ENCODE data around the gene AQP12A. TPM values are rescaled to one million over a fixed set of nuclear protein-coding genes. Genes with fewer than 3 reads are reported as not detected.

AQP12A gene
- polyA plus RNA-seq, 2 of the 4 experiments (the other 2 are of a cell fraction), result not detected

DNA sequence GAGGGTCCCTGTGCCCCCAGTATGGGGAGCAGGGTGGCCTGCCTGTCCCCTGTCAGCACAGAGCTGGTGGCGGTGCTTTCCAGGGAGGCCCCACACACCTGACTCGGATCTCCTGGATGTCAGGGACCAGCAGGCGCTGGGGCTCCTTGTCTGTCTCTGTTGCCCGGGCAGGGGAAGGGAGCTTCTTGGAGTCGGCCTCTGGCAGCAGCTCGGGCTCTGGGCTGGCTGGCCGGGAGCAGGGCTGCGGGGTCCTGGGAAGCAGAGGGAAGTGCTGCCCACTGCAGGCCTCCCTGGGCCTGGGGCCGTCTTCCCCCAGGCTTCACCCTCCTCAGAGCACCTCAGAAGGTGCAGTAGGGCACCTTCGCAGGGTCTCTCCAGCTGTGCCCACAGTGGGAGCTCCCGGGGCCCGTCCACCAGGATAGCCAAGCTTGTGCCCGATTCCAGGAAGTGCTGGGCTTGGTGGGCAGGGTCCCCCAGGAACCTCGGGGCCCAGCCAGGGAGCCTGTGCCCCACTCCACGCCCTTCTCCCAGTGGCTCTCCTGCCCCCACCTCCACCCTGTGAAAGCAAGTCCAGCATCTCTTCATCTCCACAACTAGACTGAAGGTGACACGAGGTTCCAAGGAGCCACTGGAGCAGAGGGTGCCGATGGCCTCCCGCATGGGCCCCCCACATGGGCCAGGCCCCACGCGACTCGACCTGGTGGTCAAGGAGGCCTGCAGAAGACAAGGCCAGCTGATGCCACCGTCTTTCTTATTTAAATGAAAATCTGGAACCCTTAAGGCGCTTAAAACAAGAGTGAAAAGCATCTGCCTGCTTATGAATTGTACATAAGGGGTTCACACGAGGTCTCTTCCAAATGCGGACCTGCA is 28.2 kb downstream of the AQP12A start:
- WGBS (ENCODE audit: missing lambda C conversion rate), result 48% methylated on average over 16 of the region's 25 CpGs
- no peak overlapping the region for H3K4me2 ChIP-seq
- ChIA-PET POLR2A (no interaction called here), CTCF (interaction anchor here (1.0 to 1.3 kb wide), 4 partner anchors 8 to 121 kb away, joined by 3 to 4 read pairs (median 4); no protein-coding TSS in a partner anchor)
- no peaks in the 10 kb centered on the region for H3K4me1 ChIP-seq
- FAIRE-seq (no peak), DNase-seq (ENCODE audit: low read depth in 1 of 2, low spot score in 1 of 2) (no peak), ATAC-seq (no peak)
- H3K27ac ChIP-seq, result no peak overlapping the region
- H3K9me3 ChIP-seq, result no peaks in the 10 kb centered on the region
- TF ChIP-seq FOXS1 (CRISPR knock-in tag; IDR thresholded peaks at IDR 0.05), result no peak
- no peak for TF ChIP-seq NFE2L2 (conservative IDR thresholded peaks at IDR 0.05; ENCODE audit: low read length)
- no peak for TF ChIP-seq ZC3H11A (IDR thresholded peaks at IDR 0.05)
- TF ChIP-seq HDAC2 (IDR thresholded peaks at IDR 0.05), result no peak
- no peak for TF ChIP-seq SREBF2 (IDR thresholded peaks at IDR 0.05)
- no peak for TF ChIP-seq POLR2AphosphoS2 (conservative IDR thresholded peaks at IDR 0.05; ENCODE audit: low read length)
- no peak for TF ChIP-seq ZNF302 (CRISPR knock-in tag; IDR thresholded peaks at IDR 0.05)
- TF ChIP-seq, protein P1, sequence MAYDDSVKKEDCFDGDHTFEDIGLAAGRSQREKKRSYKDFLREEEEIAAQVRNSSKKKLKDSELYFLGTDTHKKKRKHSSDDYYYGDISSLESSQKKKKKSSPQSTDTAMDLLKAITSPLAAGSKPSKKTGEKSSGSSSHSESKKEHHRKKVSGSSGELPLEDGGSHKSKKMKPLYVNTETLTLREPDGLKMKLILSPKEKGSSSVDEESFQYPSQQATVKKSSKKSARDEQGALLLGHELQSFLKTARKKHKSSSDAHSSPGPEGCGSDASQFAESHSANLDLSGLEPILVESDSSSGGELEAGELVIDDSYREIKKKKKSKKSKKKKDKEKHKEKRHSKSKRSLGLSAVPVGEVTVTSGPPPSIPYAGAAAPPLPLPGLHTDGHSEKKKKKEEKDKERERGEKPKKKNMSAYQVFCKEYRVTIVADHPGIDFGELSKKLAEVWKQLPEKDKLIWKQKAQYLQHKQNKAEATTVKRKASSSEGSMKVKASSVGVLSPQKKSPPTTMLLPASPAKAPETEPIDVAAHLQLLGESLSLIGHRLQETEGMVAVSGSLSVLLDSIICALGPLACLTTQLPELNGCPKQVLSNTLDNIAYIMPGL (CRISPR knock-in tag; IDR thresholded peaks at IDR 0.05; ENCODE audit: borderline replicate concordance), result no peak
- no peak overlapping the region for H3K4me3 ChIP-seq

DNA sequence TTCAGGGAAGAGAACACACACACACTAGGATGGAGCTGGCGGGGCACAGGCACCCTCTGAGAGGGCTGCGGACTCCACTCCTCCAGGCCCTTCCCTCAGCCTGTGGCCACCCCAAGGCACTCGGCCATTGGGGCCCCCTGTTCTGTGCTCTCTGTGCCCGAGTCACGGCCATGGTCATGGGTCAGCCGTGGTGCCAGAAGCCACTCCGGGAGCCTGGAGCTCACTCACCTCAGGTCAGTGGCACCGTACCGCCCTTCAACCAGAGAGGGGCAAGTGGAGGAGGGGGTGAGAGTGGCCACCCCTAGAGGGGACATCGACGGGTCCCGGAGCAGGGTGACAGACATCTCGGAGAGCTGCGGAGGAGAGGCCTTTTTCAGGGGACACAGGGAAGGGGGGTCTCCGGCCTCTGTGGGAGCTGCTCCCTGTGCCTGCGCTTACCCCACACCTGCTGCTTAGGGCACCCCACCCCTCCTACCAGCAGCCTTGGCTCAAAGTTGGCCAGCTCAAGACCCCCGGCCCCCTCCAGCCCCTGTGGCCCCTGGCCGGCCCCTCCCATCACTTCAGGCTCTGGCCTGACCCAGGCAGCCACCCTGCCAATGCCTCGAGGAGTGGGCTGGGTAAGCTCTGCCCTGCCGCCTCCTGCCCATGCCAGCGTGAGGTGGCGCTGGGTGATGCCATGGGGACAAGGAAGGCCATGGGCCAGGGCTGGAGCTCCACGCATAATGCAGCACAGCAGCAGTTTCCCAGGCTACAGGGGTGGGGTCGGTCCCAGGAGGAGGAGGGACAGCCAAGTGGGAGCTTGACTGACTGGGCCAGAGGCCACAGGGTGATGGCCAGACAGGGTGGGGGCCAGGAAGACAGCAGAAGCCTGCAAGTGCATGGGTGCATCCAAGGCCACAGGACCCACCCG is 29.3 kb downstream of the AQP12A start:
- no peak for DNase-seq (ENCODE audit: low read depth in 1 of 2, low spot score in 1 of 2)
- FAIRE-seq, result no peak
- POLR2A ChIA-PET, result no interaction called here
- Histone ChIP-seq H3K4me3 (no peak overlapping the region), H3K4me1 (no peaks in the 10 kb centered on the region), H3K4me2 (no peak overlapping the region), H3K9me3 (no peaks in the 10 kb centered on the region), H3K27ac (no peak overlapping the region)
- TF ChIP-seq MAFK (IDR thresholded peaks at IDR 0.05; ENCODE audit: partially characterized antibody), result no peak
- no peak for TF ChIP-seq FOSL2 (IDR thresholded peaks at IDR 0.05)
- TF ChIP-seq FOSL2 (CRISPR knock-in tag; IDR thresholded peaks at IDR 0.05), result no peak
- TF ChIP-seq, protein P2, sequence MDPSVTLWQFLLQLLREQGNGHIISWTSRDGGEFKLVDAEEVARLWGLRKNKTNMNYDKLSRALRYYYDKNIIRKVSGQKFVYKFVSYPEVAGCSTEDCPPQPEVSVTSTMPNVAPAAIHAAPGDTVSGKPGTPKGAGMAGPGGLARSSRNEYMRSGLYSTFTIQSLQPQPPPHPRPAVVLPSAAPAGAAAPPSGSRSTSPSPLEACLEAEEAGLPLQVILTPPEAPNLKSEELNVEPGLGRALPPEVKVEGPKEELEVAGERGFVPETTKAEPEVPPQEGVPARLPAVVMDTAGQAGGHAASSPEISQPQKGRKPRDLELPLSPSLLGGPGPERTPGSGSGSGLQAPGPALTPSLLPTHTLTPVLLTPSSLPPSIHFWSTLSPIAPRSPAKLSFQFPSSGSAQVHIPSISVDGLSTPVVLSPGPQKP (IDR thresholded peaks at IDR 0.05; ENCODE audit: low read depth, low read length), result no peak
- TF ChIP-seq PHF8 (IDR thresholded peaks at IDR 0.05; ENCODE audit: borderline replicate concordance, low read depth), result no peak
- no peak for TF ChIP-seq RFX5 (IDR thresholded peaks at IDR 0.05)
- TF ChIP-seq, protein P1 (CRISPR knock-in tag; IDR thresholded peaks at IDR 0.05; ENCODE audit: borderline replicate concordance), result no peak
- TF ChIP-seq, protein P3, sequence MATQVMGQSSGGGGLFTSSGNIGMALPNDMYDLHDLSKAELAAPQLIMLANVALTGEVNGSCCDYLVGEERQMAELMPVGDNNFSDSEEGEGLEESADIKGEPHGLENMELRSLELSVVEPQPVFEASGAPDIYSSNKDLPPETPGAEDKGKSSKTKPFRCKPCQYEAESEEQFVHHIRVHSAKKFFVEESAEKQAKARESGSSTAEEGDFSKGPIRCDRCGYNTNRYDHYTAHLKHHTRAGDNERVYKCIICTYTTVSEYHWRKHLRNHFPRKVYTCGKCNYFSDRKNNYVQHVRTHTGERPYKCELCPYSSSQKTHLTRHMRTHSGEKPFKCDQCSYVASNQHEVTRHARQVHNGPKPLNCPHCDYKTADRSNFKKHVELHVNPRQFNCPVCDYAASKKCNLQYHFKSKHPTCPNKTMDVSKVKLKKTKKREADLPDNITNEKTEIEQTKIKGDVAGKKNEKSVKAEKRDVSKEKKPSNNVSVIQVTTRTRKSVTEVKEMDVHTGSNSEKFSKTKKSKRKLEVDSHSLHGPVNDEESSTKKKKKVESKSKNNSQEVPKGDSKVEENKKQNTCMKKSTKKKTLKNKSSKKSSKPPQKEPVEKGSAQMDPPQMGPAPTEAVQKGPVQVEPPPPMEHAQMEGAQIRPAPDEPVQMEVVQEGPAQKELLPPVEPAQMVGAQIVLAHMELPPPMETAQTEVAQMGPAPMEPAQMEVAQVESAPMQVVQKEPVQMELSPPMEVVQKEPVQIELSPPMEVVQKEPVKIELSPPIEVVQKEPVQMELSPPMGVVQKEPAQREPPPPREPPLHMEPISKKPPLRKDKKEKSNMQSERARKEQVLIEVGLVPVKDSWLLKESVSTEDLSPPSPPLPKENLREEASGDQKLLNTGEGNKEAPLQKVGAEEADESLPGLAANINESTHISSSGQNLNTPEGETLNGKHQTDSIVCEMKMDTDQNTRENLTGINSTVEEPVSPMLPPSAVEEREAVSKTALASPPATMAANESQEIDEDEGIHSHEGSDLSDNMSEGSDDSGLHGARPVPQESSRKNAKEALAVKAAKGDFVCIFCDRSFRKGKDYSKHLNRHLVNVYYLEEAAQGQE (IDR thresholded peaks at IDR 0.05), result no peak
- TF ChIP-seq BHLHE40 (IDR thresholded peaks at IDR 0.05; ENCODE audit: low read depth, low read length), result no peak
- TF ChIP-seq KDM1A (IDR thresholded peaks at IDR 0.05; ENCODE audit: low read depth), result no peak
- TF ChIP-seq ZNF302 (CRISPR knock-in tag; IDR thresholded peaks at IDR 0.05), result no peak
- no peak for TF ChIP-seq SMC3 (IDR thresholded peaks at IDR 0.05)
- TF ChIP-seq CHD4 (IDR thresholded peaks at IDR 0.05; ENCODE audit: borderline replicate concordance), result no peak
- TF ChIP-seq, protein P4, sequence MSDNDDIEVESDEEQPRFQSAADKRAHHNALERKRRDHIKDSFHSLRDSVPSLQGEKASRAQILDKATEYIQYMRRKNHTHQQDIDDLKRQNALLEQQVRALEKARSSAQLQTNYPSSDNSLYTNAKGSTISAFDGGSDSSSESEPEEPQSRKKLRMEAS (IDR thresholded peaks at IDR 0.05), result no peak
- TF ChIP-seq, protein P5, sequence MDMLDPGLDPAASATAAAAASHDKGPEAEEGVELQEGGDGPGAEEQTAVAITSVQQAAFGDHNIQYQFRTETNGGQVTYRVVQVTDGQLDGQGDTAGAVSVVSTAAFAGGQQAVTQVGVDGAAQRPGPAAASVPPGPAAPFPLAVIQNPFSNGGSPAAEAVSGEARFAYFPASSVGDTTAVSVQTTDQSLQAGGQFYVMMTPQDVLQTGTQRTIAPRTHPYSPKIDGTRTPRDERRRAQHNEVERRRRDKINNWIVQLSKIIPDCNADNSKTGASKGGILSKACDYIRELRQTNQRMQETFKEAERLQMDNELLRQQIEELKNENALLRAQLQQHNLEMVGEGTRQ (IDR thresholded peaks at IDR 0.05), result no peak
- WGBS (ENCODE audit: missing lambda C conversion rate), result 57% methylated on average over 12 of the region's 25 CpGs
- CTCF ChIA-PET, result interaction anchor here (1.2 to 1.3 kb wide), 3 partner anchors 9 to 120 kb away, joined by 3 to 4 read pairs (median 4); no protein-coding TSS in a partner anchor
- no peak for ATAC-seq
